Dedifferentiated amniotic fluid mesenchymal stem cell (primary cell): ENCODE results near the gene SLC25A21.

Experiments
- DNase-seq: peaks from one replicate; pipeline ENCODE4 v3.0.0-alpha.2; 2016; ENCODE audit errors: extremely low spot score

SLC25A21 gene

GRCh38 chr14:36767603-36768281 lies 404.7 kb downstream of the SLC25A21 start:
- no peak for DNase-seq

- no peak for DNase-seq
Measured at GRCh38 chr14:36766974-36767373, 405.4 kb downstream of the SLC25A21 start.

GRCh38 chr14:36757734-36758601 lies 414.4 kb downstream of the SLC25A21 start:
- DNase-seq, result no peak

GRCh38 chr14:36756226-36756625 lies 416.2 kb downstream of the SLC25A21 start:
- DNase-seq, result no peak

GRCh38 chr14:36755756-36756155 lies 416.6 kb downstream of the SLC25A21 start:
- DNase-seq, result no peak

GRCh38 chr14:36751920-36752319 lies 420.5 kb downstream of the SLC25A21 start:
- DNase-seq, result no peak

GRCh38 chr14:36751106-36751505 lies 421.3 kb downstream of the SLC25A21 start:
- no peak for DNase-seq

GRCh38 chr14:36750244-36750643 lies 422.2 kb downstream of the SLC25A21 start:
- no peak for DNase-seq

- no peak for DNase-seq
Measured at GRCh38 chr14:36748610-36749213, 423.7 kb downstream of the SLC25A21 start.

- DNase-seq, result no peak
Measured at GRCh38 chr14:36747411-36748184, 424.8 kb downstream of the SLC25A21 start.

GRCh38 chr14:36746872-36747271 lies 425.5 kb downstream of the SLC25A21 start:
- no peak for DNase-seq

GRCh38 chr14:36741858-36742257 lies 430.5 kb downstream of the SLC25A21 start:
- no peak for DNase-seq

GRCh38 chr14:36738269-36738668 lies 434.1 kb downstream of the SLC25A21 start:
- no peak for DNase-seq

- no peak for DNase-seq
Measured at GRCh38 chr14:36726128-36726527, 446.3 kb downstream of the SLC25A21 start.

GRCh38 chr14:36724162-36724561 lies 448.2 kb downstream of the SLC25A21 start:
- DNase-seq, result no peak

GRCh38 chr14:36723530-36723929 lies 448.9 kb downstream of the SLC25A21 start:
- DNase-seq, result no peak

GRCh38 chr14:36721877-36722276 lies 450.5 kb downstream of the SLC25A21 start:
- DNase-seq, result no peak

- no peak for DNase-seq
Measured at GRCh38 chr14:36720657-36721056, 451.7 kb downstream of the SLC25A21 start.

- DNase-seq, result no peak
Measured at GRCh38 chr14:36719823-36720222, 452.6 kb downstream of the SLC25A21 start.

GRCh38 chr14:36718216-36718615 lies 454.2 kb downstream of the SLC25A21 start:
- DNase-seq, result peak; percentile 71

- DNase-seq, result no peak
Measured at GRCh38 chr14:36717363-36717762, 455.0 kb downstream of the SLC25A21 start.

- DNase-seq, result no peak
Measured at GRCh38 chr14:36716614-36717184, 455.7 kb downstream of the SLC25A21 start.
